ENCODE results near the gene NKAIN4. TPM values are rescaled to one million over a fixed set of nuclear protein-coding genes. Genes with fewer than 3 reads are reported as not detected.

NKAIN4 gene
- polyA plus RNA-seq, 1 donor (not counting 4 experiments of a cell fraction or from before 2014, with no cell fraction given) = not detected

DNA sequence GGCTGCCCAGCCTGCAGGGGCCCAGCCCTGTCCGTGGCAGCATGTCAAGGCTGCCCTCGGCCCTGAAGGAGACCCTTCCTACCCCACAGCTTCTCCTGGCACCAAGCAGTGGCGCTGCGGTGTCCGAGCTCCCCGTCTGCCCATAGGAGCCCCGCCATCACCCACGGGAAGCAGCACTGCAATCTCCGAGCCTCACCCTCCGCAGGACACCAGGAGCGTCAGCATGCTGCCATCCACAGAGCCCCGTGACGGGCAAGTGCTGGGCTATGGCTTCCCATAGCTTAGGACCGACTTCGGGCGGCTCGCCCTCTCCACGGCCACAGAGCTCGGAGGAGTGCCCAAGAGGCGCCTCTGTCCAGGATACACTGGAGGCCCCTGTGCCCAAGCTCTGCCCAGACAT is 63.4 kb downstream of the NKAIN4 start:
- Histone ChIP-seq H3K4me1 (ENCODE audit: control insufficient read depth, extremely low read depth, insufficient read depth, low read length) (peaks cover 3% of the 10 kb centered on the region), H3K27ac (ENCODE audit: control insufficient read depth, insufficient read depth, low read length) (no peak overlapping the region), H3K36me3 (ENCODE audit: control insufficient read depth in 2 of 2, extremely low read depth in 1 of 2, insufficient read depth in 2 of 2, low read length in 2 of 2) (peaks cover 7% of the 10 kb centered on the region in 2 experiments), H3K9me1 (ENCODE audit: control insufficient read depth, extremely low read depth, insufficient read depth, low read length) (no peaks in the 10 kb centered on the region), H3K4me3 (ENCODE audit: control insufficient read depth in 2 of 3, extremely low read depth in 1 of 3, insufficient read depth in 2 of 3, low read depth in 1 of 3, low read length in 3 of 3) (no peak overlapping the region), H3K4me2 (ENCODE audit: control insufficient read depth, extremely low read depth, insufficient read depth, low read depth, low read length) (no peak overlapping the region), H2AFZ (ENCODE audit: control insufficient read depth, low read length) (no peak overlapping the region), H3K9me3 (ENCODE audit: control insufficient read depth, low read depth, low read length) (no peaks in the 10 kb centered on the region), H3K9ac (ENCODE audit: control insufficient read depth, extremely low read depth, insufficient read depth, low read length) (no peak overlapping the region), H3K27me3 (ENCODE audit: control insufficient read depth, extremely low read depth, insufficient read depth, low read length) (no peaks in the 10 kb centered on the region), H3K79me2 (ENCODE audit: control insufficient read depth, insufficient read depth, low read length) (no peaks in the 10 kb centered on the region), H4K20me1 (ENCODE audit: control insufficient read depth, extremely low read depth, insufficient read depth, low read length) (peaks cover 4% of the 10 kb centered on the region)
- no peak for TF ChIP-seq EZH2 (IDR thresholded peaks at IDR 0.05; ENCODE audit: low read length)
- TF ChIP-seq, protein P1, sequence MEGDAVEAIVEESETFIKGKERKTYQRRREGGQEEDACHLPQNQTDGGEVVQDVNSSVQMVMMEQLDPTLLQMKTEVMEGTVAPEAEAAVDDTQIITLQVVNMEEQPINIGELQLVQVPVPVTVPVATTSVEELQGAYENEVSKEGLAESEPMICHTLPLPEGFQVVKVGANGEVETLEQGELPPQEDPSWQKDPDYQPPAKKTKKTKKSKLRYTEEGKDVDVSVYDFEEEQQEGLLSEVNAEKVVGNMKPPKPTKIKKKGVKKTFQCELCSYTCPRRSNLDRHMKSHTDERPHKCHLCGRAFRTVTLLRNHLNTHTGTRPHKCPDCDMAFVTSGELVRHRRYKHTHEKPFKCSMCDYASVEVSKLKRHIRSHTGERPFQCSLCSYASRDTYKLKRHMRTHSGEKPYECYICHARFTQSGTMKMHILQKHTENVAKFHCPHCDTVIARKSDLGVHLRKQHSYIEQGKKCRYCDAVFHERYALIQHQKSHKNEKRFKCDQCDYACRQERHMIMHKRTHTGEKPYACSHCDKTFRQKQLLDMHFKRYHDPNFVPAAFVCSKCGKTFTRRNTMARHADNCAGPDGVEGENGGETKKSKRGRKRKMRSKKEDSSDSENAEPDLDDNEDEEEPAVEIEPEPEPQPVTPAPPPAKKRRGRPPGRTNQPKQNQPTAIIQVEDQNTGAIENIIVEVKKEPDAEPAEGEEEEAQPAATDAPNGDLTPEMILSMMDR (optimal IDR thresholded peaks at IDR 0.05 in 1 of 3, IDR thresholded peaks at IDR 0.05 in 1 of 3, conservative IDR thresholded peaks at IDR 0.05 in 1 of 3; ENCODE audit: extremely low read depth in 1 of 3, insufficient read depth in 2 of 3, low read length in 3 of 3) = no peak
- FAIRE-seq = no peak
- DNase-seq (ENCODE audit: low read depth, low spot score) = no peak
- dilution Hi-C loops (cut with MboI; ENCODE audit: extremely low pct_ligation_motif_present, low sequenced_read_pairs) = no loop called here

Small RNA genes within 50 kb of the gene (small RNA-seq; reads per million reads assigned to genes)
- gene MIR3196 (ENCODE audit: insufficient read length in 3 of 3, low read depth in 3 of 3, low replicate concordance in 1 of 3) (0 to 1.7 (median 0) reads per million in 3 experiments), gene MIR4326 (ENCODE audit: insufficient read length in 3 of 3, low read depth in 3 of 3, low replicate concordance in 1 of 3) (0 to 0.07 (median 0) reads per million in 3 experiments)

Other genes starting within 250 kb of the NKAIN4 start
- gene BHLHE23, start 247.5 kb downstream of the NKAIN4 start, polyA plus RNA-seq = not detected in 3 replicates
- gene YTHDF1, start 38.3 kb downstream of the NKAIN4 start, polyA plus RNA-seq = 23.4 to 34.8 TPM (median 26.4 TPM) in 3 replicates
- not detected in 3 replicates for gene BIRC7, start 18.6 kb downstream of the NKAIN4 start, polyA plus RNA-seq
- 31.5 to 48.6 TPM (median 32.2 TPM) in 3 replicates for gene ARFGAP1, start 18.4 kb upstream of the NKAIN4 start, polyA plus RNA-seq
- not detected in 3 replicates for gene COL20A1, start 38.7 kb upstream of the NKAIN4 start, polyA plus RNA-seq
- gene CHRNA4, start 106.9 kb upstream of the NKAIN4 start, polyA plus RNA-seq = not detected in 3 replicates
- gene KCNQ2, start 218.2 kb upstream of the NKAIN4 start, polyA plus RNA-seq = 0.12 TPM in 1 of 3 replicates, not detected in the others
- 0.12 to 0.77 TPM (median 0.31 TPM) in 3 replicates for gene EEF1A2, start 244.6 kb upstream of the NKAIN4 start, polyA plus RNA-seq

All from keratinocyte (primary cell).